Upper lobe of left lung (tissue), 6 donors: ENCODE results near the gene NISCH. TPM values are rescaled to one million over a fixed set of nuclear protein-coding genes. Genes with fewer than 3 reads are reported as not detected.

Experiments used
- ATAC-seq, 2 donors: fragments of 200-7000 bp; cut with Tn5 transposase; one replicate each; pipeline ENCODE4 v1.9.1; 2022; ENCODE audit warnings: mild to moderate bottlenecking in 2 of 2, moderate library complexity in 2 of 2; ENCODE audit not compliant: low FRiP score in 2 of 2
- DNase-seq, 2 donors: peaks; one replicate each; pipeline ENCODE4 v3.0.0-alpha.2; 2019 to 2020
- H3K27ac ChIP-seq, 4 donors: fragments of 200-600 bp; sonication (generic); one replicate each; pipeline ENCODE4 v1.5.1; 2016 to 2019
- H3K27me3 ChIP-seq, 4 donors: fragments of 200-600 bp; sonication (generic); one replicate each; pipeline ENCODE4 v1.5.1; 2017 to 2019
- H3K36me3 ChIP-seq, 4 donors: fragments of 200-600 bp; sonication (generic); one replicate each; pipeline ENCODE4 v1.5.1; 2016 to 2019
- H3K4me1 ChIP-seq, 4 donors: fragments of 200-600 bp; sonication (generic); one replicate each; pipeline ENCODE4 v1.5.1; 2018 to 2019
- H3K4me3 ChIP-seq, 4 donors: fragments of 200-600 bp; sonication (generic); one replicate each; pipeline ENCODE4 v1.5.1; 2017 to 2019; ENCODE audit warnings: mild to moderate bottlenecking in 2 of 4, moderate library complexity in 1 of 4
- H3K9me3 ChIP-seq, 4 donors: fragments of 200-600 bp; sonication (generic); one replicate each; pipeline ENCODE4 v1.5.1; 2018 to 2019
- EP300 ChIP-seq, 4 donors: sonication (generic); formaldehyde crosslinking; IDR thresholded peaks; one replicate each; pipeline ENCODE4 v1.5.1; 2017; ENCODE audit warnings: antibody characterized with exemption in 4 of 4, control low read depth in 2 of 4
- POLR2A ChIP-seq, 4 donors: fragments of 450-650 bp; IDR thresholded peaks; one replicate each; pipeline ENCODE4 v1.5.1; 2016 to 2017; ENCODE audit warnings: antibody characterized with exemption in 4 of 4, mild to moderate bottlenecking in 2 of 4
- POLR2AphosphoS5 ChIP-seq, 2 donors: sonication (generic); formaldehyde crosslinking; IDR thresholded peaks; one replicate each; pipeline ENCODE4 v1.5.1; 2017; ENCODE audit warnings: antibody characterized with exemption in 2 of 2
- WGBS, 2 donors: methylation state at CpG; one replicate each; pipeline ENCODE4 v1.1.5; 2017 to 2018; 5-methylcytosine and 5-hydroxymethylcytosine counted together
- total RNA-seq, 6 donors: library from RNA; depleted of rRNA in 4 of 6; stranded (reverse); fragments of >200 nt in 4 of 6; gene quantifications; one replicate each; pipeline versions ENCODE4 v1.1.0 to v1.2.1, GENCODE V29; 2016 to 2021
- TF ChIP-seq, protein P1 (sequence below), 6 experiments: fragments of 450-650 bp in 4 of 6; fragments of 200-600 bp in 2 of 6; sonication (generic) in 2 of 6; IDR thresholded peaks; one replicate each; pipeline ENCODE4 v1.5.1; 2016 to 2019; ENCODE audit warnings: antibody characterized with exemption in 6 of 6
- donor health status: DM: no; HTN: no; CAD: no; lungs with moderate emphysema.
- donor health status: DM: no; HTN: yes; CAD: no; lungs with severe emphysema.

NISCH gene
- total RNA-seq, 6 donors from 2014 or later, result 60.7 to 288 (median 83.0) TPM

DNA sequence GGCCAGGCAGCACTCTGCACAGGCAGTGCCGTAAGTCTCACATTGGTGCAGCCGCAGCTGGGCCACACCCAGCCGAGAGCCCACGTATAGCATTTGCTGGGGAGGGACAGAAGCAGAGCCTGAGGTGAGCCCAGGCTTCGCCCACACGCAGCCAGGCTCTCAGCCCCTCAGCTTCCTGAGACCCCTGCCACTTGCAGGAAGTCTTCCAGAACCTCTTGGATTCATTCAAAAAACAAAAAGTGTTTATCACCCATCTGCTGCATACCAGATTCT is 17.4 kb upstream of the NISCH start:
- DNase-seq, result no peak
- ATAC-seq, result no peak
- Histone ChIP-seq H3K4me1 (peaks cover 38 to 69% (median 53%) of the 10 kb centered on the region in 4 donors), H3K4me3 (no peak overlapping the region), H3K27me3 (no peaks in the 10 kb centered on the region), H3K27ac (peak overlapping the region in 3 of 4 donors; percentile 33 to 78 (median 75)), H3K9me3 (no peaks in the 10 kb centered on the region), H3K36me3 (peaks cover 0 to 4% (median 0%) of the 10 kb centered on the region in 4 donors)
- WGBS, 2 donors, result 72 to 86% methylated on average over 3 to 6 of the region's 6 CpGs
- TF ChIP-seq EP300 (IDR thresholded peaks at IDR 0.05) (no peak), POLR2AphosphoS5 (IDR thresholded peaks at IDR 0.05) (no peak), POLR2A (IDR thresholded peaks at IDR 0.05) (no peak)
- TF ChIP-seq, protein P1, sequence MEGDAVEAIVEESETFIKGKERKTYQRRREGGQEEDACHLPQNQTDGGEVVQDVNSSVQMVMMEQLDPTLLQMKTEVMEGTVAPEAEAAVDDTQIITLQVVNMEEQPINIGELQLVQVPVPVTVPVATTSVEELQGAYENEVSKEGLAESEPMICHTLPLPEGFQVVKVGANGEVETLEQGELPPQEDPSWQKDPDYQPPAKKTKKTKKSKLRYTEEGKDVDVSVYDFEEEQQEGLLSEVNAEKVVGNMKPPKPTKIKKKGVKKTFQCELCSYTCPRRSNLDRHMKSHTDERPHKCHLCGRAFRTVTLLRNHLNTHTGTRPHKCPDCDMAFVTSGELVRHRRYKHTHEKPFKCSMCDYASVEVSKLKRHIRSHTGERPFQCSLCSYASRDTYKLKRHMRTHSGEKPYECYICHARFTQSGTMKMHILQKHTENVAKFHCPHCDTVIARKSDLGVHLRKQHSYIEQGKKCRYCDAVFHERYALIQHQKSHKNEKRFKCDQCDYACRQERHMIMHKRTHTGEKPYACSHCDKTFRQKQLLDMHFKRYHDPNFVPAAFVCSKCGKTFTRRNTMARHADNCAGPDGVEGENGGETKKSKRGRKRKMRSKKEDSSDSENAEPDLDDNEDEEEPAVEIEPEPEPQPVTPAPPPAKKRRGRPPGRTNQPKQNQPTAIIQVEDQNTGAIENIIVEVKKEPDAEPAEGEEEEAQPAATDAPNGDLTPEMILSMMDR (IDR thresholded peaks at IDR 0.05), result no peak

DNA sequence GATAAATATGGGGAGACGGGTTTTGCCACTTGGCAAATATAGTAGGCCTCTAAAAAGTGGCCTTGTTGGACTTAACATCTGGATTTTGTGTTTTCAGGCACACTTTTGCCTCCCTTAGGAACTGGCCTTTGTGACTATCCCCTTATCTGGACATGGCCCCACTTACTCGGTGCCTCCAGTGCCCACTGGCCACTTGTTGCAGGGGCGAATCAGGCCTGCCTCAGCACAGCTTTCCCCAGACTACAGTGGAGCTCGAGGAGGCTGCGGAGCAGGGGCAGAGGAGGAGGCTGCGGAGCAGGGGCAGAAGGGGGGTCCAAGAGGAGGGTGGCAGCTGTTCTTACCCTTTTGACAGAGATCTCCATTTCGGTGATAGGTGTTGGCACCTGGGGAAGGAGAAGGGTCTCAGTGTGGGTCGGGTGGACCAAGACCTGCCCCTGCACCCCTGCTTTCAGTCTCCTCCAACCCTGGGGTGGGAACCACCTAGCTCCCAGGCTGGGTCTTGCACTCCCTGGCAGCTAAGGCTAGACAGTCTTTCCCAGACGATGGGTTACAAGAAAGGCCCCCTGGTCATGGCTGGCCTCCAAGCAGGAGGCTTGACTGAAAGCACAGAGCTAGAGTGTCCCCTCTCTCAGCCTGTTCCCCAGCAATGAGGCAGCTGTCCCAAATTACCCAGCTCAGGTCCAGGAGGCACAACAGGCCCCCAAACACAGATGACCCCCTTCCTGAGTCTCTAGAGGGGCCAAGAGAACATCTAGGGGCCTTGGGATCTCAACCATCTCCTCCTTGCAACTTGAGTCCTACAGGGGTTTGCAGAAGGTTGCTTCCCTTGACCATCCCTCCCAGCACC is 16.6 kb upstream of the NISCH start:
- 80 to 84% methylated on average over 9 of the region's 9 CpGs for WGBS, 2 donors
- no peak for TF ChIP-seq POLR2A (IDR thresholded peaks at IDR 0.05)
- TF ChIP-seq POLR2AphosphoS5 (IDR thresholded peaks at IDR 0.05), result no peak
- TF ChIP-seq EP300 (IDR thresholded peaks at IDR 0.05), result no peak
- Histone ChIP-seq H3K27me3 (no peaks in the 10 kb centered on the region), H3K36me3 (peaks cover 0 to 4% (median 0%) of the 10 kb centered on the region in 4 donors), H3K27ac (peak overlapping the region in 3 of 4 donors; percentile 33 to 78 (median 75)), H3K4me1 (peaks cover 32 to 63% (median 47%) of the 10 kb centered on the region in 4 donors), H3K9me3 (no peaks in the 10 kb centered on the region), H3K4me3 (no peak overlapping the region)
- DNase-seq (no peak), ATAC-seq (no peak)

DNA sequence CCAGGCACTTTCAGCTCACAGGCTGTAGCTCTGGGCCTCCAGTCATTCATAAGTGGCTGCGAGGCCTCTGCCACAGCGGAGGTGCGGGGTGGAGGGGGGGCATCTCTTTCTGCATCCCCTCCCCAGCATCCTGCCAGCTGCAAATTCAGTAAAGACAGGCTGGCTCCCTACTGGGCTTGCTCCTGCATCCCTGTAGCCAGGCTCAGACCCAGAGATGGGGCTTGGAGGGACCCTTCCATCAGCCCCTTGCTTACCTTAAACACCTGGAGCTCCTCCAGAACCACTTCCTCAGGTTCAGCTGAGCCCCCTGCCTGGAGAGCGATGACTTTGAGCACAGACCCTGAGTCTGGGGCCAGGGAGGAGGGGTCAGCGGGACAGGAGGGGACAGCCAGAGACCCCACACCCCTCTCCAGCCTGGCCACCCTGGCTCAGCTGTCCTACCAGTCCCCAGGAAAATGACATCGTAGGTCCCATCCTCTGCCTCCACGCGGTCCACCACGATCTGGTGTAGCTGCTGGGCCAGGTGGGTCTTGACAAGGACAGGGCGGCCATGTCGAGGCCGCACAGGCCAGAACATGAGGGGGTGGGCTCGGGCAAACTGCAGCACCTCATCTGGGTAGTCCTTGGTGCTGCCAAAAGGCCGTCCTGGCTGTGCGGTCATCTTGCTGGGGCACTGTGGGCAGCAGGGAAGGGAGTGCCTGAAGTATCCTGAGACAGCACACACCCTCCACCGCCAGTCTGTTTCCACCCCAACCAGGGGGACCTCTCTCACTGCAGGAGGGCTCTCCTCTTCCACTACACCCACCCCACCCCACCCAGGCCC is 15.8 kb upstream of the NISCH start:
- H3K27me3 ChIP-seq, result no peaks in the 10 kb centered on the region
- DNase-seq, result no peak
- H3K4me3 ChIP-seq, result peak overlapping the region in 1 of 4 donors; percentile 5
- peaks cover 23 to 55% (median 41%) of the 10 kb centered on the region in 4 donors for H3K4me1 ChIP-seq
- ATAC-seq, result no peak
- H3K27ac ChIP-seq, result peak overlapping the region in 3 of 4 donors; percentile 31 to 78 (median 75)
- 82 to 90% methylated on average over 3 to 16 of the region's 16 CpGs for WGBS, 2 donors
- peaks cover 0 to 4% (median 0%) of the 10 kb centered on the region in 4 donors for H3K36me3 ChIP-seq
- no peaks in the 10 kb centered on the region for H3K9me3 ChIP-seq
- TF ChIP-seq, protein P1 (IDR thresholded peaks at IDR 0.05), result no peak
- no peak for TF ChIP-seq POLR2AphosphoS5 (IDR thresholded peaks at IDR 0.05)
- TF ChIP-seq EP300 (IDR thresholded peaks at IDR 0.05), result no peak
- no peak for TF ChIP-seq POLR2A (IDR thresholded peaks at IDR 0.05)

DNA sequence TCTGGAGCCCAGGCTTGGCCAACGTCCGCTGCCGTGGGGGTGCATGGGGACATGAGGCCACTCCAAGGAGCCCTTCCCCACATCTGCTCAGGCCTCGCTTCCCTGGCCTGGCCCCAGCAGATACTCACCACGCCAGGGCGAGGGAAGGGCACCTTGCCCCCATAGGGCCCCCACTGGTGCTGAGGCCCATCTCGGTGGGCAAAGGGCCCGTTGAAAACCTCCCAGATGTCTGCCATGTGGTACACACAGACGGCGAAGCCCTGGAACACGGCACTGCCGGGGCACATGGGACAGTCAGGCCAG is 15.2 kb upstream of the NISCH start:
- Histone ChIP-seq H3K27ac (peak overlapping the region in 3 of 4 donors; percentile 31 to 78 (median 75)), H3K27me3 (no peaks in the 10 kb centered on the region), H3K36me3 (peaks cover 0 to 4% (median 0%) of the 10 kb centered on the region in 4 donors), H3K4me3 (peak overlapping the region in 1 of 4 donors; percentile 5), H3K9me3 (no peaks in the 10 kb centered on the region), H3K4me1 (peaks cover 27 to 59% (median 43%) of the 10 kb centered on the region in 4 donors)
- 86 to 91% methylated on average over 9 to 12 of the region's 12 CpGs for WGBS, 2 donors
- ATAC-seq (no peak), DNase-seq (peak in 1 of 2 donors; percentile 69)
- no peak for TF ChIP-seq POLR2A (IDR thresholded peaks at IDR 0.05)
- TF ChIP-seq EP300 (IDR thresholded peaks at IDR 0.05), result no peak
- TF ChIP-seq, protein P1 (IDR thresholded peaks at IDR 0.05), result no peak
- TF ChIP-seq POLR2AphosphoS5 (IDR thresholded peaks at IDR 0.05), result no peak

DNA sequence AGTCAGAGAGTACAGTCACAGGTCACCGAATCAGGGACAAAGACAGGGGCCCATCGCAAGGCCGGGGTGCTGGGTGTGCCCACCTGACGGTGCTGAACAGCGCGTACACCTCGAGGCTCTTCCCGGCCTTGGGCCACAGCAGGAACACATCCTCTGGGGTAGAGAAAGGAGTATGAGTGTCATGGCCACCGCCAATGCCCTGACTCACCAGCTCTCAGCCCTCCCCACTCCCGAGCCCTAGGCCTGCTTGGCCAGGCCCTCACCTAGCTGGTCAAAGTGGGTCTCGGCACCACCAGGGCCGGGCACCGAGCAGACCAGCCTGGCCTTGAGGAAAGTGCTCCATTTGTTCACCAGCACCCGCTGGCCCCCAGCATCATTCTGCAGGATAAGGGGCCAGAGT is 14.7 kb upstream of the NISCH start:
- Histone ChIP-seq H3K27ac (peak overlapping the region in 3 of 4 donors; percentile 31 to 78 (median 75)), H3K27me3 (no peaks in the 10 kb centered on the region), H3K4me1 (peaks cover 29 to 57% (median 43%) of the 10 kb centered on the region in 4 donors), H3K4me3 (no peak overlapping the region), H3K9me3 (no peaks in the 10 kb centered on the region), H3K36me3 (peaks cover 0 to 4% (median 0%) of the 10 kb centered on the region in 4 donors)
- DNase-seq (no peak), ATAC-seq (no peak)
- 89 to 98% methylated on average over 13 to 14 of the region's 14 CpGs for WGBS, 2 donors
- TF ChIP-seq POLR2AphosphoS5 (IDR thresholded peaks at IDR 0.05), result no peak
- TF ChIP-seq POLR2A (IDR thresholded peaks at IDR 0.05), result no peak
- TF ChIP-seq, protein P1 (IDR thresholded peaks at IDR 0.05), result no peak
- TF ChIP-seq EP300 (IDR thresholded peaks at IDR 0.05), result no peak
